Bronchial epithelial cell (primary cell): ENCODE measurements around the gene ANP32B. TPM values are rescaled to one million over a fixed set of nuclear protein-coding genes. Genes with fewer than 3 reads are reported as not detected.
"Not testable (repeated sequence)": the region's sequence is repeated elsewhere in the genome, so short reads cannot be mapped to it uniquely, and the experiment has no call there.

ENCODE experiments used
- DNase-seq: peaks from one replicate; pipeline ENCODE4 v3.0.0-alpha.2; 2010; ENCODE audit warnings: low read depth
- FAIRE-seq: peaks from 2 replicates; lab custom pipeline; 2011; peaks lifted over from hg19 to GRCh38; lab: Jason Lieb, UNC
- H3K27me3 ChIP-seq: 2 replicates; pipeline ENCODE4 v1.5.1; 2011; ENCODE audit warnings: low read length; ENCODE audit not compliant: control insufficient read depth, insufficient read depth
- H3K36me3 ChIP-seq: 2 replicates; pipeline ENCODE4 v1.5.1; 2011; ENCODE audit warnings: low read length; ENCODE audit not compliant: control insufficient read depth, insufficient read depth
- H3K4me3 ChIP-seq: 2 replicates; pipeline ENCODE4 v1.5.1; 2011; ENCODE audit warnings: mild to moderate bottlenecking, low read depth, low read length, control low read depth
- total RNA-seq: library from RNA; depleted of rRNA; stranded (reverse); fragments of >200 nt; gene quantifications from 2 replicates; pipeline ENCODE4 v1.2.1, GENCODE V29; 2014
- TF ChIP-seq, protein P1 (sequence below): IDR thresholded peaks from 2 replicates; pipeline ENCODE4 v1.5.1; 2011; ENCODE audit warnings: mild to moderate bottlenecking, moderate library complexity, low read length, control low read depth, inconsistent platforms; ENCODE audit not compliant: insufficient read depth, severe bottlenecking

ANP32B gene
- total RNA-seq, 1 donor from 2014 or later, result 7.1 TPM

- H3K27me3 ChIP-seq, result no peaks in the 10 kb centered on the region
- H3K36me3 ChIP-seq, result no peaks in the 10 kb centered on the region
- DNase-seq, result no peak
- H3K4me3 ChIP-seq, result no peak overlapping the region
- TF ChIP-seq, protein P1, sequence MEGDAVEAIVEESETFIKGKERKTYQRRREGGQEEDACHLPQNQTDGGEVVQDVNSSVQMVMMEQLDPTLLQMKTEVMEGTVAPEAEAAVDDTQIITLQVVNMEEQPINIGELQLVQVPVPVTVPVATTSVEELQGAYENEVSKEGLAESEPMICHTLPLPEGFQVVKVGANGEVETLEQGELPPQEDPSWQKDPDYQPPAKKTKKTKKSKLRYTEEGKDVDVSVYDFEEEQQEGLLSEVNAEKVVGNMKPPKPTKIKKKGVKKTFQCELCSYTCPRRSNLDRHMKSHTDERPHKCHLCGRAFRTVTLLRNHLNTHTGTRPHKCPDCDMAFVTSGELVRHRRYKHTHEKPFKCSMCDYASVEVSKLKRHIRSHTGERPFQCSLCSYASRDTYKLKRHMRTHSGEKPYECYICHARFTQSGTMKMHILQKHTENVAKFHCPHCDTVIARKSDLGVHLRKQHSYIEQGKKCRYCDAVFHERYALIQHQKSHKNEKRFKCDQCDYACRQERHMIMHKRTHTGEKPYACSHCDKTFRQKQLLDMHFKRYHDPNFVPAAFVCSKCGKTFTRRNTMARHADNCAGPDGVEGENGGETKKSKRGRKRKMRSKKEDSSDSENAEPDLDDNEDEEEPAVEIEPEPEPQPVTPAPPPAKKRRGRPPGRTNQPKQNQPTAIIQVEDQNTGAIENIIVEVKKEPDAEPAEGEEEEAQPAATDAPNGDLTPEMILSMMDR, result no peak
- no peak for FAIRE-seq
These were observed 13.0 kb upstream of the ANP32B start for GRCh38 chr9:97970165-97970564.

DNA sequence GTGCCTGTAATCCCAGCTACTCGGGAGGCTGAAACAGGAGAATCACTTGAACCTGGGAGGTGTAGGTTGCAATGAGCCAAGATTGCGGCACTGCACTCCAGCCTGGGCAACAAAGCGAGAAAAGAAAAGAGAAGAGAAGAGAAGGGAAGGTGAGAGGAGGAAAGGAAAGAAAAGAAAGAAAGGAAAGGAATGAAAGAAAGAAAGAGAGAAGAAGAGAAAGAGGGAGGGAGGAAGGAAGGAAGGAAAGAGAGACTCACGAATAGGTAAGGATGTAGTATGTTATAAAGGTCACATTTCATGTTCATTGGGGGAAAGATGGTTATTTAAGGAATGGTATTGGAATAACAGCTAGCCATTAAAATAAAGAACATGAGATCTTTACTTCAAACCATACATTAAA is 10.4 kb upstream of the ANP32B start:
- FAIRE-seq (no peak), DNase-seq (no peak)
- H3K4me3 ChIP-seq, result no peak overlapping the region
- no peaks in the 10 kb centered on the region for H3K36me3 ChIP-seq
- TF ChIP-seq, protein P1, result no peak
- H3K27me3 ChIP-seq, result no peaks in the 10 kb centered on the region

DNA sequence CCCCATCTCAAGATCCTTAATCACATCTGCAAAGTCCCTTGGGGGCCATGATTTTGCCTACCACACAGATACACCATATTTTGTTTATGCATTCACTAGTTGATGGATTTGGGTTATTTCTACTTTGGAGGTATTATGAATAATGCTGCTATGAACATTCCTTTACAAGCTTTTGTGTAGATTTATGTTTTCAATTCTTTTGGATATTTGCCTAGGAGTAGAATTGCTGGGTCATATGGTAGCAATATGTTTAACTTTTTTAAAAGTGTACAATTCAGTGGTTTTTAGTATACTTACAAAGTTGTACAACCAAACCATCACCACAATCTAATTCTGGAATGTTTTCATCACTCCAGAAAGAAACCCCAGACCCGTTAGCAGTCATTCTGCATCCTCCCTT is 7.8 kb upstream of the ANP32B start:
- Histone ChIP-seq H3K27me3 (no peaks in the 10 kb centered on the region), H3K36me3 (no peaks in the 10 kb centered on the region), H3K4me3 (no peak overlapping the region)
- no peak for DNase-seq
- TF ChIP-seq, protein P1, result no peak
- FAIRE-seq, result no peak

DNA sequence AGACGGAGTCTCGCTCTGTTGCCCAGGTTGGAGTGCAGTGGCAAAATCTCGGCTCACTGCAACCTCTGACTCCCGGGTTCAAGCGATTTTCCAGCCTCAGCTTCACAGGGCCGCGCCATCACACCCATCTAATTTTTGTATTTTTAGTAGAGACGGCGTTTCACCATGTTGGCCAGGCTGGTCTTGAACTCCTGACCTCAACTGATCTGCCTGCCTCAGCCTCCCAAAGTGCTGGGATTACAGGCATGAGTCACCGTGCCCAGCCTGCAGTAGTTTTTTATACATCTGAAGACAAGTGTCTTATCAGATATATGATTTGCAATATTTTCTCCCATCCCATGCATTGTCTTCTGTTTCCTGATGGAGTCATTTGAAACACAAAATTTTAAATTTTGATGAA is 6.5 kb upstream of the ANP32B start:
- FAIRE-seq, H3K36me3 ChIP-seq, H3K4me3 ChIP-seq, H3K27me3 ChIP-seq, DNase-seq: not testable (repeated sequence)

GRCh38 chr9:97978371-97979130 is 4.6 kb upstream of the ANP32B start:
- no peak for DNase-seq
- Histone ChIP-seq H3K27me3 (no peaks in the 10 kb centered on the region), H3K4me3 (no peak overlapping the region), H3K36me3 (no peaks in the 10 kb centered on the region)
- FAIRE-seq, result peak; percentile 18
- TF ChIP-seq, protein P1, result no peak

DNA sequence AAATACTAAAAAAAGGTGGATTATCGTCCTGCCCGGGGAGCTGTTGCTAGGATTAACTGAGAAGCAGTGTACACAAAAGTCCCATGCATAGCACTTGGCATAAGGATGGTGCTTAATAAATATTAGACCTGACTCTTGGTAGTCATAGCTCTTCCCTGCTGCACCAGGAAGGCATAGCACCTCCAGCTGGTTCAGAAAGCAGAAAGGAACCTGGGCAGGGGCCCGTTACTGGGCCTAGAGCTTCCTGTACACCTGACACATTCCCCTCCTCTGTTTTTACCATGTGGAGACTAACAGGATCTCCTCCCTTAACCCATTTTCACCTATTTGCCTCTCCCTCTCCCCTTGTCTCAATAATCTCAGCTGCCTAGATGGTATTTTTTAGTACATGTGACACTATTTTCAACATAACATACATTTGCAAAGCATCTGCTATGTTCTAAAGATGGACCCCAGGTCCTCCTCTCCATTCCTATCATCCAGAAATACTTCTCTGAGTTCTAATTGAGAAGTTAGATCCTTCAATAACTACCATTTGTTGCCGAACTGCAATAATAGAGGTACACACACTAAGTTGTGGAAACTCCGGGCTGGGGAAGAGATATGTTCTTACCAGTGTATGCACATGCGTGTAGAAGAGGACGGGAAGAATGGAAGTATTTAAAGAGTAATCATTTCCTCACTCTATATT is 3.2 kb upstream of the ANP32B start:
- no peak for DNase-seq
- Histone ChIP-seq H3K36me3 (no peaks in the 10 kb centered on the region), H3K27me3 (no peaks in the 10 kb centered on the region), H3K4me3 (no peak overlapping the region)
- TF ChIP-seq, protein P1, result no peak
- no peak for FAIRE-seq
